GM12878 (cell line): ENCODE measurements around the gene CRB1. TPM values are rescaled to one million over a fixed set of nuclear protein-coding genes. Genes with fewer than 3 reads are reported as not detected.

Source experiments
- ATAC-seq: fragments of 200-7000 bp; cut with Tn5 transposase; 3 replicates; pipeline ENCODE4 v1.9.1; 2020; ENCODE audit warnings: mild to moderate bottlenecking, moderate library complexity
- BruUV-seq: library from RNA; stranded (reverse); fragments of 400-500 nt; replicated peaks from 2 replicates; lab custom pipeline; 2021; lab: Mats Ljungman, UMichigan
- CTCF ChIA-PET: fragments of 300-600 bp; sonication (Branson Sonifier 250); formaldehyde crosslinking; extraction: SDS; loops from one replicate; lab custom pipeline; 2021; ENCODE audit warnings: inconsistent platforms; lab: Yijun Ruan, JAX
- POLR2A ChIA-PET: fragments of 350-600 bp; formaldehyde crosslinking; extraction: SDS; loops from one replicate; lab custom pipeline; 2021; ENCODE audit warnings: inconsistent platforms; lab: Charles Lee
- RAD21 ChIA-PET: fragments of 300-600 bp; sonication (Branson Sonifier 250); formaldehyde crosslinking; loops from one replicate; lab custom pipeline; 2023; ENCODE audit warnings: antibody characterized with exemption; ENCODE audit not compliant: unreplicated experiment; lab: Charles Lee
- SMC1A ChIA-PET: fragments of 300-600 bp; sonication (Branson Sonifier 250); formaldehyde crosslinking; loops from one replicate; lab custom pipeline; 2023; ENCODE audit not compliant: unreplicated experiment, uncharacterized antibody; lab: Charles Lee
- DNase-seq: peaks from one replicate; pipeline ENCODE4 v3.0.0-alpha.2; 2011; ENCODE audit warnings: low read depth, low spot score
- FAIRE-seq: peaks from 3 replicates; lab custom pipeline; 2011; peaks lifted over from hg19 to GRCh38; lab: Jason Lieb, UNC
- H2AFZ ChIP-seq: 2 replicates; pipeline ENCODE4 v1.6.0; 2011; ENCODE audit warnings: low read depth, low read length, control low read depth; ENCODE audit not compliant: control insufficient read depth
- H3K27ac ChIP-seq: 2 replicates; pipeline ENCODE4 v1.5.1; 2011; ENCODE audit warnings: control low read depth; ENCODE audit not compliant: control insufficient read depth, insufficient read depth
- H3K27me3 ChIP-seq, 2 experiments: replicated peaks in 1 of 2; 2 replicates each; pipeline versions ENCODE4 v1.6.0 to v1.6.1; 2011; ENCODE audit warnings: low read length in 1 of 2; ENCODE audit not compliant: control insufficient read depth in 2 of 2, insufficient read depth in 2 of 2
- H3K36me3 ChIP-seq, 2 experiments: 2 replicates each; pipeline ENCODE4 v1.5.1; 2011; ENCODE audit warnings: low read length in 1 of 2; ENCODE audit not compliant: control insufficient read depth in 2 of 2, insufficient read depth in 2 of 2
- H3K4me1 ChIP-seq: 2 replicates; pipeline ENCODE4 v1.6.1; 2011; ENCODE audit warnings: mild to moderate bottlenecking, low read length, moderate library complexity, mixed read lengths; ENCODE audit not compliant: control insufficient read depth, insufficient read depth
- H3K4me2 ChIP-seq: 2 replicates; pipeline ENCODE4 v1.6.0; 2011; ENCODE audit warnings: control low read depth; ENCODE audit not compliant: control insufficient read depth, insufficient read depth
- H3K4me3 ChIP-seq: fragments of 200-600 bp; sonication (generic); 2 replicates; pipeline ENCODE4 v1.5.1; 2016
- H3K79me2 ChIP-seq: 2 replicates; pipeline ENCODE4 v1.6.0; 2011; ENCODE audit warnings: low read length; ENCODE audit not compliant: control insufficient read depth, insufficient read depth
- H3K9ac ChIP-seq: 2 replicates; pipeline ENCODE4 v1.8.0; 2011; ENCODE audit warnings: low read length, control low read depth, mixed read lengths; ENCODE audit not compliant: control insufficient read depth, insufficient read depth
- H3K9me3 ChIP-seq: replicated peaks from 3 replicates; pipeline ENCODE4 v1.5.1; 2011; ENCODE audit warnings: mild to moderate bottlenecking, low read length; ENCODE audit not compliant: control insufficient read depth, insufficient read depth
- H4K20me1 ChIP-seq: 2 replicates; pipeline ENCODE4 v1.6.0; 2011; ENCODE audit not compliant: control insufficient read depth, insufficient read depth
- CEBPB ChIP-seq, 2 experiments: fragments of 150-350 bp in 1 of 2; IDR thresholded peaks; 2 replicates each; pipeline ENCODE4 v1.6.1; 2012 to 2014; ENCODE audit warnings: low read depth in 2 of 2, low read length in 2 of 2, borderline replicate concordance in 1 of 2, inconsistent platforms in 1 of 2
- E2F4 ChIP-seq: IDR thresholded peaks from 2 replicates; pipeline ENCODE4 v1.6.1; 2012; ENCODE audit warnings: low read depth, low read length, improper control_type of control experiment
- GABPA ChIP-seq: IDR thresholded peaks from 2 replicates; pipeline ENCODE4 v1.6.1; 2014; ENCODE audit warnings: antibody characterized with exemption, low read depth, mild to moderate bottlenecking, inconsistent platforms
- MEF2A ChIP-seq: IDR thresholded peaks from 2 replicates; pipeline ENCODE4 v1.6.1; 2011; ENCODE audit warnings: low read depth, mild to moderate bottlenecking, low read length, moderate library complexity; ENCODE audit not compliant: insufficient read depth
- SIN3A ChIP-seq: IDR thresholded peaks from 2 replicates; pipeline ENCODE4 v1.6.1; 2012; ENCODE audit warnings: low read depth, low read length, improper control_type of control experiment
- YY1 ChIP-seq: IDR thresholded peaks from 2 replicates; pipeline ENCODE4 v1.6.1; 2011; ENCODE audit warnings: low read depth, mild to moderate bottlenecking, low read length
- ZNF384 ChIP-seq: IDR thresholded peaks from 2 replicates; pipeline ENCODE4 v1.6.1; 2012; ENCODE audit warnings: low read depth, mild to moderate bottlenecking, low read length, improper control_type of control experiment, borderline replicate concordance
- WGBS: methylation state at CpG from one replicate; pipeline ENCODE4 v1.1.6; 2016; ENCODE audit warnings: low lambda C conversion rate; ENCODE audit not compliant: insufficient replicate concordance, insufficient coverage; ENCODE audit errors: missing lambda C conversion rate; 5-methylcytosine and 5-hydroxymethylcytosine counted together
- in situ Hi-C: fragments of 300-500 bp; cut with MboI; formaldehyde crosslinking; loops from 9 replicates; pipeline ENCODE4 v1.14.3; 2018; ENCODE audit warnings: mixed read lengths
- intact Hi-C: fragments of 100-400 bp; cut with micrococcal nuclease; formaldehyde crosslinking; loops from one replicate; pipeline ENCODE4 v1.14.2; 2022; ENCODE audit not compliant: unreplicated experiment
- polyA plus RNA-seq, 11 experiments: library from polyadenylated mRNA; depleted of rRNA in 4 of 11; unstranded in 6 of 11; stranded (reverse) in 5 of 11; fragments of >200 nt; fragmentation: Nextera tagmentation in 4 of 11; fragmentation: Illumina TruSeq in 1 of 11; extraction: Ambion mirVana in 4 of 11; extraction: Trizol in 1 of 11; gene quantifications; 1 replicate in 1 of 11; 2 replicates in 10 of 11; pipeline versions ENCODE4 v1.2.1 to v1.2.3, GENCODE V29; 2011 to 2016; ENCODE audit warnings: inconsistent platforms in 2 of 11, missing spikeins in 2 of 11, low read depth in 1 of 11
- total RNA-seq, 4 experiments: library from RNA; depleted of rRNA in 3 of 4; stranded (reverse); fragments of >200 nt in 3 of 4; fragmentation: Illumina TruSeq in 1 of 4; extraction: Trizol in 1 of 4; gene quantifications; 2 replicates each; pipeline versions ENCODE4 v1.2.1 to v1.2.3, GENCODE V29; 2013 to 2021

The CRB1 gene
- total and polyA plus RNA-seq, 10 of the 15 experiments (the other 5 are each of a cell fraction or from before 2014, with no cell fraction given): 0.06 to 0.10 (median 0.06) TPM; not detected in 7

DNA sequence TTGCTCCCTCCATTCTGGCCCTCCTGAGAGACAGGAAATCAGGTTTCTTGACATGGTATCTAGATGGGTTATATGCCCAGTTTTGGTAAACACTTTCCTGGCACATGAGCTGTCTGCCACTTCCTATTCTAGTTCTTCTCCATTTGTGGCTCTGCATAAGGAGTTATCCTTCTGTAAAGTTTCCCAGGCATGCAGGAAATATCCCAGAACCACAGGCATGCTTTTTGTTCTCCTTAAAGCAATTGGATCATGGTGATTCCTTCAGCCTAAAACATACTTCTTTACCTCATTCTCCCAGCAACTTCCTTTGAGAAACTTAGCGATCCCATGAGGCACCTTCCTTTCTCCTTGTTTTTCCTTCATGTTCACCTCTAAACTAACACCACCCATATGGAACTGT lies 199.8 kb downstream of the CRB1 start:
- Histone ChIP-seq H3K4me3 (no peak overlapping the region), H3K9ac (no peak overlapping the region), H3K27ac (no peak overlapping the region), H3K27me3 (no peaks in the 10 kb centered on the region), H3K36me3 (no peaks in the 10 kb centered on the region), H3K79me2 (no peaks in the 10 kb centered on the region), H4K20me1 (no peaks in the 10 kb centered on the region), H3K9me3 (no peaks in the 10 kb centered on the region), H3K4me2 (no peak overlapping the region), H2AFZ (no peak overlapping the region), H3K4me1 (no peaks in the 10 kb centered on the region)
- FAIRE-seq (no peak), DNase-seq (no peak), ATAC-seq (no peak)
- 69% methylated on average over 1 of the region's 1 CpG for WGBS
- intact Hi-C loops: no loop called here
- SMC1A ChIA-PET: no interaction called here
- in situ Hi-C loops: no loop called here
- TF ChIP-seq CEBPB (IDR thresholded peaks at IDR 0.05; ENCODE audit: borderline replicate concordance in 1 of 2, low read depth in 2 of 2, low read length in 2 of 2): no peak
- TF ChIP-seq MEF2A: no peak
- TF ChIP-seq E2F4: no peak
- TF ChIP-seq GABPA: no peak
- no peak for TF ChIP-seq YY1
- no peak for TF ChIP-seq ZNF384
- no peak for TF ChIP-seq SIN3A
- BruUV-seq: no TSS peak
- POLR2A ChIA-PET: no interaction called here
- CTCF ChIA-PET: no interaction called here
- RAD21 ChIA-PET: no interaction called here
